HG02759 (cell line): ENCODE results near the gene ASPRV1.

Source experiments
- ATAC-seq: cut with Tn5 transposase; IDR thresholded peaks from one replicate; pipeline ENCODE4 v1.9.1; 2021; ENCODE audit warnings: mild to moderate bottlenecking, moderate library complexity; ENCODE audit not compliant: unreplicated experiment

ASPRV1 gene

GRCh38 chr2:69914164-69914949, 47.1 kb downstream of the ASPRV1 start:
- peak; percentile 90 for ATAC-seq

GRCh38 chr2:69911985-69912563, 49.4 kb downstream of the ASPRV1 start:
- no peak for ATAC-seq
